ENCODE data around the gene GJA3. TPM values are rescaled to one million over a fixed set of nuclear protein-coding genes. Genes with fewer than 3 reads are reported as not detected.

The GJA3 gene
- total and polyA plus RNA-seq, 7 donors, result 0.01 to 0.06 TPM; not detected in 5

- intact Hi-C loops (cut with DNase I), result no loop called here
- ATAC-seq (no peak), DNase-seq (no peak)
- 35 to 43% (median 42%) methylated on average over 9 of the region's 9 CpGs for WGBS, 3 donors
- Histone ChIP-seq H3K9me3 (no peaks in the 10 kb centered on the region), H3K27me3 (ENCODE audit: insufficient read depth in 3 of 3, low read length in 2 of 3) (peaks cover 0 to 31% (median 2%) of the 10 kb centered on the region in 3 donors), H3K4me3 (no peak overlapping the region), H3K4me1 (no peaks in the 10 kb centered on the region), H3K27ac (no peak overlapping the region), H3K36me3 (ENCODE audit: insufficient read depth in 1 of 2, low read depth in 1 of 2) (no peaks in the 10 kb centered on the region)
- TF ChIP-seq CTCF (IDR thresholded peaks at IDR 0.05), result no peak
Measured at GRCh38 chr13:20102525-20103180, 58.2 kb downstream of the GJA3 start.

GRCh38 chr13:20101467-20102316 is 59.2 kb downstream of the GJA3 start:
- H3K27ac ChIP-seq, result no peak overlapping the region
- TF ChIP-seq CTCF (IDR thresholded peaks at IDR 0.05), result no peak
- no peak for ATAC-seq
- no peak for DNase-seq
- no peaks in the 10 kb centered on the region for H3K9me3 ChIP-seq
- H3K27me3 ChIP-seq (ENCODE audit: insufficient read depth in 3 of 3, low read length in 2 of 3), result peaks cover 0 to 31% (median 3%) of the 10 kb centered on the region in 3 donors
- no peak overlapping the region for H3K4me3 ChIP-seq
- intact Hi-C loops (cut with DNase I), result no loop called here
- no peaks in the 10 kb centered on the region for H3K4me1 ChIP-seq
- 49 to 57% (median 55%) methylated on average over 8 of the region's 8 CpGs for WGBS, 3 donors
- H3K36me3 ChIP-seq (ENCODE audit: insufficient read depth in 1 of 2, low read depth in 1 of 2), result no peaks in the 10 kb centered on the region

- Histone ChIP-seq H3K4me1 (no peaks in the 10 kb centered on the region), H3K9me3 (no peaks in the 10 kb centered on the region), H3K36me3 (ENCODE audit: insufficient read depth in 1 of 2, low read depth in 1 of 2) (no peaks in the 10 kb centered on the region), H3K27ac (no peak overlapping the region), H3K27me3 (ENCODE audit: insufficient read depth in 3 of 3, low read length in 2 of 3) (peaks cover 0 to 37% (median 5%) of the 10 kb centered on the region in 3 donors), H3K4me3 (no peak overlapping the region)
- intact Hi-C loops (cut with DNase I), result no loop called here
- DNase-seq (no peak), ATAC-seq (no peak)
- WGBS, 3 donors, result 51 to 59% (median 52%) methylated on average over 9 of the region's 9 CpGs
- no peak for TF ChIP-seq CTCF (IDR thresholded peaks at IDR 0.05)
Measured at GRCh38 chr13:20099319-20099718, 61.5 kb downstream of the GJA3 start.

DNA sequence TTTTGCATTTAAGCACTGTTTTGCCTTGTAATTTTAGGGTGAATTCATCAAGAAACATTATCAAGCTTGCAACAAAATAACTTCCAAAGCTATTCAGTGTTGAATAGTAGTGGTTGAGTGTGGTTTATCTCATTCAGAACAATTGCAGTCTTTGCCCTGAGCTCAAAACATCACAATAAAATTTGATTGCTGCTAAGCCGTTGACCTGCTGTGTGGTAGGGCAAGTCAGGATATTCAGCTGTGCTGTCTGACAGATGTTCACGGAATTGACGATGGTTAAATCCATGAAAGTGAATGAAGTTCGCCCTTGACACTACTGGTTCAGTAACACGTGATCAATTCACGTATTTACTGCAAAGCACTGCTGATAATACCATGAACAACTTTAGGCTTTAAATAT is 66.9 kb downstream of the GJA3 start:
- Histone ChIP-seq H3K27me3 (ENCODE audit: insufficient read depth in 3 of 3, low read length in 2 of 3) (peaks cover 0 to 16% (median 4%) of the 10 kb centered on the region in 3 donors), H3K4me3 (no peak overlapping the region), H3K36me3 (ENCODE audit: insufficient read depth in 1 of 2, low read depth in 1 of 2) (no peaks in the 10 kb centered on the region), H3K27ac (no peak overlapping the region), H3K9me3 (no peaks in the 10 kb centered on the region), H3K4me1 (no peaks in the 10 kb centered on the region)
- 35 to 44% (median 43%) methylated on average over 6 of the region's 6 CpGs for WGBS, 3 donors
- TF ChIP-seq CTCF (IDR thresholded peaks at IDR 0.05), result no peak
- DNase-seq (no peak), ATAC-seq (no peak)
- intact Hi-C loops (cut with DNase I), result loop anchor here in 1 of 2 donors (5.0 kb wide), 1 partner anchor 68 kb away; the partner anchor contains the start of gene GJA3

All from psoas muscle (tissue), 8 donors.